ENCODE measurements around the gene AQP6.

- no peak for TF ChIP-seq EZH2 (IDR thresholded peaks at IDR 0.05; ENCODE audit: insufficient read depth, poor library complexity, severe bottlenecking)
- TF ChIP-seq EZH2phosphoT487 (IDR thresholded peaks at IDR 0.05; ENCODE audit: insufficient read depth, low read depth): no peak
Observed at GRCh38 chr12:49957570-49957967, 15.2 kb upstream of the AQP6 start.

Measured in GM23248 (cell line).